Measurements from ENCODE around the gene CNBD2.

CNBD2 gene

DNA sequence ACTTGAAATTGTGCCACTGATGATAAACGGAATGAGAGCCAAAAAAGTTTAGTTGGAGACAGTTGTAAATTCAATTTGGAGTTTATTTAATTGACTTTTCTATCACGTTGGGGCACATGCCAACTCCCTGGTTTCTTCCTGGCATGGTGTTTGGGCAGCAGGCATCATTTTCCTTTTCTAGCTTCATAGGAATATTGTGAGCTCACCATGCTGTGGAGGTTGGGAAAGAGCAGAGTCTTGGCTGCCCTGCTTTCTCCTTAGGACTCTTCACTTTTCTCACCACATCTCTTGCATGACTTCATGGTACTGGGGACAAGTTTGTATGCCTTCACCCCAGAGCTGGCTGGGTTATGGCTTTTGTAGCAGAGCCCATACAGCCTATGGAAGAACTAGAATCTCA, 20.5 kb upstream of the CNBD2 start:
- TF ChIP-seq CREB1 (IDR thresholded peaks at IDR 0.05; ENCODE audit: low read depth) (no peak), FOXM1 (IDR thresholded peaks at IDR 0.05; ENCODE audit: borderline replicate concordance, low read depth) (no peak), NFIC (IDR thresholded peaks at IDR 0.05) (no peak), TEAD4 (IDR thresholded peaks at IDR 0.05) (no peak), CEBPB (IDR thresholded peaks at IDR 0.05) (no peak), TAF1 (IDR thresholded peaks at IDR 0.05; ENCODE audit: low read depth) (no peak), ZBTB7A (IDR thresholded peaks at IDR 0.05; ENCODE audit: low read depth) (no peak), EGR1 (IDR thresholded peaks at IDR 0.05) (no peak), EP300 (IDR thresholded peaks at IDR 0.05; ENCODE audit: borderline replicate concordance) (no peak), RAD21 (IDR thresholded peaks at IDR 0.05; ENCODE audit: low read depth) (no peak), TCF12 (IDR thresholded peaks at IDR 0.05; ENCODE audit: low read depth) (no peak), YY1 (IDR thresholded peaks at IDR 0.05; ENCODE audit: low read depth) (no peak)
- TF ChIP-seq, protein P1, sequence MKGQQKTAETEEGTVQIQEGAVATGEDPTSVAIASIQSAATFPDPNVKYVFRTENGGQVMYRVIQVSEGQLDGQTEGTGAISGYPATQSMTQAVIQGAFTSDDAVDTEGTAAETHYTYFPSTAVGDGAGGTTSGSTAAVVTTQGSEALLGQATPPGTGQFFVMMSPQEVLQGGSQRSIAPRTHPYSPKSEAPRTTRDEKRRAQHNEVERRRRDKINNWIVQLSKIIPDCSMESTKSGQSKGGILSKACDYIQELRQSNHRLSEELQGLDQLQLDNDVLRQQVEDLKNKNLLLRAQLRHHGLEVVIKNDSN (IDR thresholded peaks at IDR 0.05): no peak
- TF ChIP-seq, protein P2, sequence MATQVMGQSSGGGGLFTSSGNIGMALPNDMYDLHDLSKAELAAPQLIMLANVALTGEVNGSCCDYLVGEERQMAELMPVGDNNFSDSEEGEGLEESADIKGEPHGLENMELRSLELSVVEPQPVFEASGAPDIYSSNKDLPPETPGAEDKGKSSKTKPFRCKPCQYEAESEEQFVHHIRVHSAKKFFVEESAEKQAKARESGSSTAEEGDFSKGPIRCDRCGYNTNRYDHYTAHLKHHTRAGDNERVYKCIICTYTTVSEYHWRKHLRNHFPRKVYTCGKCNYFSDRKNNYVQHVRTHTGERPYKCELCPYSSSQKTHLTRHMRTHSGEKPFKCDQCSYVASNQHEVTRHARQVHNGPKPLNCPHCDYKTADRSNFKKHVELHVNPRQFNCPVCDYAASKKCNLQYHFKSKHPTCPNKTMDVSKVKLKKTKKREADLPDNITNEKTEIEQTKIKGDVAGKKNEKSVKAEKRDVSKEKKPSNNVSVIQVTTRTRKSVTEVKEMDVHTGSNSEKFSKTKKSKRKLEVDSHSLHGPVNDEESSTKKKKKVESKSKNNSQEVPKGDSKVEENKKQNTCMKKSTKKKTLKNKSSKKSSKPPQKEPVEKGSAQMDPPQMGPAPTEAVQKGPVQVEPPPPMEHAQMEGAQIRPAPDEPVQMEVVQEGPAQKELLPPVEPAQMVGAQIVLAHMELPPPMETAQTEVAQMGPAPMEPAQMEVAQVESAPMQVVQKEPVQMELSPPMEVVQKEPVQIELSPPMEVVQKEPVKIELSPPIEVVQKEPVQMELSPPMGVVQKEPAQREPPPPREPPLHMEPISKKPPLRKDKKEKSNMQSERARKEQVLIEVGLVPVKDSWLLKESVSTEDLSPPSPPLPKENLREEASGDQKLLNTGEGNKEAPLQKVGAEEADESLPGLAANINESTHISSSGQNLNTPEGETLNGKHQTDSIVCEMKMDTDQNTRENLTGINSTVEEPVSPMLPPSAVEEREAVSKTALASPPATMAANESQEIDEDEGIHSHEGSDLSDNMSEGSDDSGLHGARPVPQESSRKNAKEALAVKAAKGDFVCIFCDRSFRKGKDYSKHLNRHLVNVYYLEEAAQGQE (IDR thresholded peaks at IDR 0.05; ENCODE audit: low read depth): no peak
- TF ChIP-seq, protein P3, sequence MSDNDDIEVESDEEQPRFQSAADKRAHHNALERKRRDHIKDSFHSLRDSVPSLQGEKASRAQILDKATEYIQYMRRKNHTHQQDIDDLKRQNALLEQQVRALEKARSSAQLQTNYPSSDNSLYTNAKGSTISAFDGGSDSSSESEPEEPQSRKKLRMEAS (IDR thresholded peaks at IDR 0.05): no peak

DNA sequence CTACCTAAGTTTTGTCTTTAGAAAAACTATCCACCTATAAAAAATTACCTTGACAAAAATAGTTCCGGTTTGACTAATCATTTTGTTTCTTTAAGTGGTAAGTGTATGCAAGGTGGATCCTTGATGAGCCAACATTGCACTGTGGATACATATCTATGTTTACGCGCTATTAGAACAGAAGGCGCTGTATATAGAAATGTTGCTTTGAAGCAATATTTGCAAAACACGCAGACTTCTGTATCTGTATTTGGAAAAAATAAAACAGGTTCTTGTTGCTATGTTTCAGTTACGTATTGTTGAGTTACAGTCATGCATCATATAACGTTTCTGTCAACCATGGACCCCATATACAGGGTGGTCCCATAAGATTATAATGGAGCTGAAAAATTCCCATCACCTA, 18.3 kb upstream of the CNBD2 start:
- no peak for TF ChIP-seq NFIC (IDR thresholded peaks at IDR 0.05)
- TF ChIP-seq ZBTB7A (IDR thresholded peaks at IDR 0.05; ENCODE audit: low read depth): no peak
- TF ChIP-seq YY1 (IDR thresholded peaks at IDR 0.05; ENCODE audit: low read depth): no peak
- no peak for TF ChIP-seq CREB1 (IDR thresholded peaks at IDR 0.05; ENCODE audit: low read depth)
- no peak for TF ChIP-seq RAD21 (IDR thresholded peaks at IDR 0.05; ENCODE audit: low read depth)
- TF ChIP-seq TAF1 (IDR thresholded peaks at IDR 0.05; ENCODE audit: low read depth): no peak

DNA sequence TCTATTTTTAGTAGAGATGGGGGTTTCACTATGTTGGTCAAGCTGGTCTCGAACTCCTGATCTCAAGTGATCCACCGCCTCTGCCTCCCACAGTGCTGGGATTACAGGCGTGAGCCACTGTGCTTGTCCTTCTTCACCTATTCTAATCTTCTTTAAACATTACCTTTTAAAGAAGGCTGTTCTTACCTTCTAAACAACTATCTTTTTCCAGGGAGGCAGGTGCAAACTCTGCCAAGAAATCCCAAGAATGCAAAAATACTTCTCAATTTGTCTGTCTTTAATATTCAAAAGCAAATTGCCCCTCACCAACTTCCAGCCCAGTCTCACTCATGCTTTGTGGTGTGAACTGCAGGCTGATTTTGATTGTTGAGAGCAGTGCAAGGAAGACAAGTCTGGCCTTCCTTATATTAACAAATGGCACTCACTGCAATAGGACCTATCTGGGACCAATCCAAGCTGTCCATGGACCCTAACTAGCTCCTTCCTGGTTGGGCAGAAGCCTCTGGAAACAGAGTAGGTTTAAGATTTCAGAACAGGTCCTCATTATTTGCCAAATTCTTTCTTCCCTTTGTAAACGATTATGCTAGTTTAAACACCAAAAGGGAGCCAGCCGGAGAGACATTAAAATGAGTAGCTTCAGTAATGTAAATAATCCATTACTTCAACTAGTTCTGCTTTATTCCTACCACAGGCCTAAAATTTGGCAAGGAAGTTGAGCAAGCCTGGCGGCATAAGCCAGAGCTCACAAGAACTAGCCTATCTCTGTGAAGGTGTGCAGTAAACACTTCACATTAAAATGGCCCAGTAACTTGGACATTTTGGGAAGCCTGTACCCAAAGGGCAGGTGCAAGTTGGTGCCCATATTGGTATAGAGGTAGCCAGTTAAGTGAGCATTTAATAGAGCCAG, 15.7 kb upstream of the CNBD2 start:
- TF ChIP-seq YY1 (IDR thresholded peaks at IDR 0.05; ENCODE audit: low read depth) (no peak), EP300 (IDR thresholded peaks at IDR 0.05; ENCODE audit: borderline replicate concordance) (no peak), RAD21 (IDR thresholded peaks at IDR 0.05; ENCODE audit: low read depth) (no peak), FOXM1 (IDR thresholded peaks at IDR 0.05; ENCODE audit: borderline replicate concordance, low read depth) (no peak), EGR1 (IDR thresholded peaks at IDR 0.05) (no peak), CREB1 (IDR thresholded peaks at IDR 0.05; ENCODE audit: low read depth) (no peak)
- TF ChIP-seq, protein P1 (IDR thresholded peaks at IDR 0.05): no peak
- TF ChIP-seq, protein P2 (IDR thresholded peaks at IDR 0.05; ENCODE audit: low read depth): no peak

DNA sequence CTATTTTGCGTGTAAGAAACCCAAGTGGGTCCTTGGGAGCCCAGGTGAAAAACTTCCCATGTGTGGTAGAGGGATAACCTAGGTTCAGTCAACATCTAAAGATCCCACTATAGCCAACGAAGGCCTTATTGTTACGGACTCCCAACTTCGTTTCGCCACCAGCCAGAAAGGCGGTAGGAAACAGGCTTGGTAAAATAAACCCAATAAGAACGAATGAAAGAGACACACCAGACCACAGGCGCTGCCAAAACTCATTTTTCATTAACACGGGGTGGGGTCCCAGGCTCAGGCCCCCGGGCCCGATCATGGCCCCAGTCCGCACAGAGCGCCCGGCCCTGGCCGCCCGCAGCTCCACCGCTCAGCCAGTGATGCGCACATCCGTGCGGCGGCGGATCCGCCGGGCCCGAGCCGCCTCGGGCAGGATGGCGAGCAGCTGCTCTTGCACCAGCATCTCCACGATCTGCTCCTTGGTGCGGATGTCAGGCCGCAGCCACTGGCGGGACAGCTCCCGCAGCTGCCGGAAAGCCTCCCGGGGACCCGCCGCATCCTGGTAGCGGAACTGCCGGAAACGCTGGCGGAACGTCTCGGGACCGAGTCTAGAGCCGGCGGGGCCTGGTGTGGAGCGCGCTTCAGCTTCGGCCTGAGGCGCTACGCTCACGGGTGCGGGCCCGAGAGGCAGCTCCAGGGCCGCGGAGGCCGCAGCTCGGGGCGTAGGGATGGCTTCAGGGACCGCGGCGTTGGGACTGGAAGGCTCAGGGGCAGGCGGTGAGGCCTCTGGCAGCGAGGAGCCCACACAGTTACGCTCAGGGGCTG, 14.8 kb upstream of the CNBD2 start:
- TF ChIP-seq ZBTB7A (IDR thresholded peaks at IDR 0.05; ENCODE audit: low read depth): 0 out of 2 replicates have a peak, but pooled peaks have one; percentile 49
- TF ChIP-seq, protein P2 (IDR thresholded peaks at IDR 0.05; ENCODE audit: low read depth): no peak; the same call in 1 of the 2 replicates

All from Ishikawa (cell line).